HCT116 (cell line): Measurements from ENCODE around the gene GCDH. TPM values are rescaled to one million over a fixed set of nuclear protein-coding genes. Genes with fewer than 3 reads are reported as not detected.

ENCODE experiments used
- ATAC-seq: fragments of 200-7000 bp; cut with Tn5 transposase; 2 replicates; pipeline ENCODE4 v1.9.1; 2020; ENCODE audit warnings: mild to moderate bottlenecking, moderate library complexity
- BruUV-seq: library from RNA; stranded (reverse); fragments of 400-500 nt; replicated peaks from 2 replicates; lab custom pipeline; 2021; lab: Mats Ljungman, UMichigan
- CTCF ChIA-PET: fragments of 300-600 bp; sonication (Branson Sonifier 250); formaldehyde crosslinking; loops from one replicate; lab custom pipeline; 2021; ENCODE audit warnings: antibody characterized with exemption; lab: Charles Lee
- POLR2A ChIA-PET: fragments of 300-600, 350-600 bp; sonication (Branson Sonifier 250); formaldehyde crosslinking; loops from one replicate; lab custom pipeline; 2021; ENCODE audit warnings: antibody characterized with exemption; lab: Charles Lee
- RAD21 ChIA-PET, 2 experiments: fragments of 300-600 bp; sonication (Branson Sonifier 250); formaldehyde crosslinking; loops; one replicate each; lab custom pipeline; 2023; ENCODE audit warnings: low total read pairs in 2 of 2; ENCODE audit not compliant: uncharacterized antibody in 2 of 2, unreplicated experiment in 2 of 2, low non-redundant PET in 1 of 2; lab: Charles Lee
- DNase-seq: peaks from one replicate; pipeline ENCODE4 v3.0.0-alpha.2; 2010; ENCODE audit warnings: low read depth, low spot score
- H2AFZ ChIP-seq: fragments of 200-600 bp; shearing (Covaris generic), sonication (generic); 2 replicates; pipeline ENCODE4 v1.6.1; 2017; ENCODE audit warnings: low read depth, mixed run types, mixed read lengths, antibody characterized with exemption, low read length; ENCODE audit not compliant: poor library complexity, severe bottlenecking
- H3K27ac ChIP-seq: 2 replicates; pipeline ENCODE4 v1.5.1; 2012; ENCODE audit warnings: low read depth, low read length
- H3K27me3 ChIP-seq: fragments of 200-600 bp; sonication (generic); 2 replicates; pipeline ENCODE4 v1.6.1; 2016; ENCODE audit warnings: mixed run types, low read length, mixed read lengths; ENCODE audit not compliant: insufficient read depth
- H3K36me3 ChIP-seq, 2 experiments: fragments of 200-500 bp in 1 of 2; fragments of 200-600 bp in 1 of 2; sonication (Bioruptor generic) in 1 of 2; sonication (generic) in 1 of 2; 2 replicates each; pipeline versions ENCODE4 v1.5.1 to v1.6.1; 2014 to 2016; ENCODE audit warnings: low read length in 2 of 2, inconsistent platforms in 1 of 2, mixed read lengths in 1 of 2, mixed run types in 1 of 2; ENCODE audit not compliant: insufficient read depth in 2 of 2, control insufficient read depth in 1 of 2
- H3K4me1 ChIP-seq, 2 experiments: fragments of 200-600 bp in 1 of 2; sonication (generic) in 1 of 2; 2 replicates each; pipeline versions ENCODE4 v1.5.1 to v1.6.1; 2012 to 2017; ENCODE audit warnings: low read length in 2 of 2, inconsistent platforms in 1 of 2, mild to moderate bottlenecking in 1 of 2, mixed read lengths in 1 of 2, mixed run types in 1 of 2, moderate library complexity in 1 of 2; ENCODE audit not compliant: insufficient read depth in 2 of 2, control insufficient read depth in 1 of 2
- H3K4me2 ChIP-seq: fragments of 200-600 bp; sonication (generic); 2 replicates; pipeline ENCODE4 v1.6.1; 2017; ENCODE audit warnings: mixed run types, low read length, mixed read lengths
- H3K4me3 ChIP-seq, 2 experiments: fragments of 200-600 bp in 1 of 2; sonication (generic) in 1 of 2; replicated peaks in 1 of 2; 2 replicates each; pipeline ENCODE4 v1.5.1; 2011 to 2016; ENCODE audit warnings: low read length in 2 of 2, control low read depth in 1 of 2, low read depth in 1 of 2, mild to moderate bottlenecking in 1 of 2, mixed read lengths in 1 of 2, mixed run types in 1 of 2
- H3K79me2 ChIP-seq: fragments of 200-600 bp; sonication (generic); 2 replicates; pipeline ENCODE4 v1.6.1; 2017; ENCODE audit warnings: mild to moderate bottlenecking, mixed run types, low read length, moderate library complexity, mixed read lengths; ENCODE audit not compliant: insufficient read depth
- H3K9ac ChIP-seq: fragments of 200-600 bp; sonication (generic); 2 replicates; pipeline ENCODE4 v1.6.1; 2016; ENCODE audit warnings: low read length, mixed read lengths
- H3K9me2 ChIP-seq: fragments of 200-600 bp; sonication (generic), shearing (Covaris generic); 2 replicates; pipeline ENCODE4 v1.6.1; 2017; ENCODE audit warnings: mixed run types, mild to moderate bottlenecking, moderate library complexity; ENCODE audit not compliant: insufficient read depth
- H3K9me3 ChIP-seq, 2 experiments: fragments of 200-500 bp in 1 of 2; fragments of 200-600 bp in 1 of 2; sonication (Bioruptor generic) in 1 of 2; sonication (generic) in 1 of 2; 2 replicates each; pipeline ENCODE4 v1.6.1; 2014 to 2017; ENCODE audit warnings: low read length in 2 of 2, mixed read lengths in 2 of 2, inconsistent platforms in 1 of 2, low read depth in 1 of 2, mild to moderate bottlenecking in 1 of 2, mixed run types in 1 of 2, moderate library complexity in 1 of 2; ENCODE audit not compliant: control insufficient read depth in 1 of 2, insufficient read depth in 1 of 2
- H4K20me1 ChIP-seq: fragments of 200-600 bp; sonication (generic), shearing (Covaris generic); 2 replicates; pipeline ENCODE4 v1.6.1; 2017; ENCODE audit warnings: mixed run types, mild to moderate bottlenecking, moderate library complexity; ENCODE audit not compliant: insufficient read depth
- CBX3 ChIP-seq: IDR thresholded peaks from 2 replicates; pipeline ENCODE4 v1.6.1; 2012; ENCODE audit warnings: low read depth
- FOSL1 ChIP-seq: IDR thresholded peaks from 2 replicates; pipeline ENCODE4 v1.6.1; 2012; ENCODE audit warnings: low read depth
- JUND ChIP-seq: IDR thresholded peaks from 2 replicates; pipeline ENCODE4 v1.6.1; 2012
- MAX ChIP-seq: IDR thresholded peaks from 2 replicates; pipeline ENCODE4 v1.6.1; 2012
- POLR2A ChIP-seq: IDR thresholded peaks from 2 replicates; pipeline ENCODE4 v1.7.0; 2011; ENCODE audit warnings: borderline replicate concordance; ENCODE audit not compliant: insufficient read depth, insufficient read length; ENCODE audit errors: extremely low read depth
- RAD21 ChIP-seq: IDR thresholded peaks from 2 replicates; pipeline ENCODE4 v1.6.1; 2012; ENCODE audit warnings: low read depth, mild to moderate bottlenecking
- SIN3A ChIP-seq: IDR thresholded peaks from 2 replicates; pipeline ENCODE4 v1.6.1; 2012; ENCODE audit warnings: low read depth
- SRF ChIP-seq: IDR thresholded peaks from 2 replicates; pipeline ENCODE4 v1.6.1; 2012; ENCODE audit warnings: low read depth
- YY1 ChIP-seq: IDR thresholded peaks from 2 replicates; pipeline ENCODE4 v1.6.1; 2011; ENCODE audit warnings: low read length, low read depth, moderate library complexity, mild to moderate bottlenecking; ENCODE audit not compliant: insufficient replicate concordance; ENCODE audit errors: extremely low read depth
- ZFX ChIP-seq: fragments of 450-650 bp; IDR thresholded peaks from 2 replicates; pipeline ENCODE4 v1.6.1; 2017
- intact Hi-C: fragments of 100-400 bp; cut with micrococcal nuclease; formaldehyde crosslinking; loops from 2 replicates; pipeline ENCODE4 v1.10.0; 2022
- total RNA-seq: library from RNA; stranded (reverse); gene quantifications from one replicate; pipeline ENCODE4 v1.2.1, GENCODE V29; 2021; ENCODE audit not compliant: unreplicated experiment
- TF ChIP-seq, protein P1 (sequence below): IDR thresholded peaks from 2 replicates; pipeline ENCODE4 v1.6.1; 2012; ENCODE audit warnings: low read depth
- TF ChIP-seq, protein P2 (sequence below), 3 experiments: fragments of 200-600 bp in 1 of 3; sonication (generic) in 1 of 3; IDR thresholded peaks in 2 of 3; conservative IDR thresholded peaks in 1 of 3; 2 replicates each; pipeline ENCODE4 v1.5.1; 2012 to 2017; ENCODE audit warnings: low read depth in 2 of 3, low read length in 2 of 3, antibody characterized with exemption in 1 of 3, borderline replicate concordance in 1 of 3, control low read depth in 1 of 3, mild to moderate bottlenecking in 1 of 3, mixed read lengths in 1 of 3, mixed run types in 1 of 3, moderate library complexity in 1 of 3; ENCODE audit not compliant: insufficient read depth in 1 of 3

Gene GCDH
- total RNA-seq, 1 experiment from 2014 or later: 23.2 TPM

GRCh38 chr19:12858041-12858928, 32.7 kb upstream of the GCDH start (continued):
- TF ChIP-seq RAD21: no peak
- TF ChIP-seq POLR2A: no peak

DNA sequence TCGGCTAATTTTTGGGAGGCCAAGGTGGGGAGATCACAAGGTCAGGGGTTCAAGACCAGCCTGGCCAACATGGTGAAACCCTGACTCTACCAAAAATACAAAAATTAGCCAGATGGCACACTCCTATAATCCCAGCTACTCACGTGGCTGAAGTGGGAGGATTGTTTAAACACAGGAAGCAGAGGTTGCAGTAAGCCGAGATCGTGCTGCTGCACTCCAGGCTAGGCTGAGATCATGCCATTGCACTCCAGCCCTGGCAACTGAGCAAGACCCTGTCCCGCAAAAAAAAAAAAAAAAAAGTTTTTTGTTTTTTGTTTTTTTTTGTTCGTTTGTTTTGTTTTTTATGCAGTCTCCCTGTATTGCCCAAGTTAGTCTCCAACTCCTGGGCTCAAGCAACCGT, 31.4 kb upstream of the GCDH start:
- H2AFZ ChIP-seq: no peak overlapping the region
- POLR2A ChIA-PET: no interaction called here

More for the DNA sequence above, 31.4 kb upstream of the GCDH start:
- no peaks in the 10 kb centered on the region for H3K27me3 ChIP-seq
- no peak overlapping the region for H3K4me2 ChIP-seq
- no TSS peak for BruUV-seq
- RAD21 ChIA-PET: no interaction called here
- no peak for ATAC-seq
- no peaks in the 10 kb centered on the region for H3K9me2 ChIP-seq
- CTCF ChIA-PET: no interaction called here
- H3K79me2 ChIP-seq: no peaks in the 10 kb centered on the region
- H4K20me1 ChIP-seq: no peaks in the 10 kb centered on the region
- TF ChIP-seq FOSL1 (no peak), JUND (no peak), YY1 (no peak), MAX (no peak), ZFX (no peak), CBX3 (no peak), SRF (no peak), SIN3A (no peak)
- TF ChIP-seq, protein P1, sequence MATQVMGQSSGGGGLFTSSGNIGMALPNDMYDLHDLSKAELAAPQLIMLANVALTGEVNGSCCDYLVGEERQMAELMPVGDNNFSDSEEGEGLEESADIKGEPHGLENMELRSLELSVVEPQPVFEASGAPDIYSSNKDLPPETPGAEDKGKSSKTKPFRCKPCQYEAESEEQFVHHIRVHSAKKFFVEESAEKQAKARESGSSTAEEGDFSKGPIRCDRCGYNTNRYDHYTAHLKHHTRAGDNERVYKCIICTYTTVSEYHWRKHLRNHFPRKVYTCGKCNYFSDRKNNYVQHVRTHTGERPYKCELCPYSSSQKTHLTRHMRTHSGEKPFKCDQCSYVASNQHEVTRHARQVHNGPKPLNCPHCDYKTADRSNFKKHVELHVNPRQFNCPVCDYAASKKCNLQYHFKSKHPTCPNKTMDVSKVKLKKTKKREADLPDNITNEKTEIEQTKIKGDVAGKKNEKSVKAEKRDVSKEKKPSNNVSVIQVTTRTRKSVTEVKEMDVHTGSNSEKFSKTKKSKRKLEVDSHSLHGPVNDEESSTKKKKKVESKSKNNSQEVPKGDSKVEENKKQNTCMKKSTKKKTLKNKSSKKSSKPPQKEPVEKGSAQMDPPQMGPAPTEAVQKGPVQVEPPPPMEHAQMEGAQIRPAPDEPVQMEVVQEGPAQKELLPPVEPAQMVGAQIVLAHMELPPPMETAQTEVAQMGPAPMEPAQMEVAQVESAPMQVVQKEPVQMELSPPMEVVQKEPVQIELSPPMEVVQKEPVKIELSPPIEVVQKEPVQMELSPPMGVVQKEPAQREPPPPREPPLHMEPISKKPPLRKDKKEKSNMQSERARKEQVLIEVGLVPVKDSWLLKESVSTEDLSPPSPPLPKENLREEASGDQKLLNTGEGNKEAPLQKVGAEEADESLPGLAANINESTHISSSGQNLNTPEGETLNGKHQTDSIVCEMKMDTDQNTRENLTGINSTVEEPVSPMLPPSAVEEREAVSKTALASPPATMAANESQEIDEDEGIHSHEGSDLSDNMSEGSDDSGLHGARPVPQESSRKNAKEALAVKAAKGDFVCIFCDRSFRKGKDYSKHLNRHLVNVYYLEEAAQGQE: no peak
- TF ChIP-seq, protein P2, sequence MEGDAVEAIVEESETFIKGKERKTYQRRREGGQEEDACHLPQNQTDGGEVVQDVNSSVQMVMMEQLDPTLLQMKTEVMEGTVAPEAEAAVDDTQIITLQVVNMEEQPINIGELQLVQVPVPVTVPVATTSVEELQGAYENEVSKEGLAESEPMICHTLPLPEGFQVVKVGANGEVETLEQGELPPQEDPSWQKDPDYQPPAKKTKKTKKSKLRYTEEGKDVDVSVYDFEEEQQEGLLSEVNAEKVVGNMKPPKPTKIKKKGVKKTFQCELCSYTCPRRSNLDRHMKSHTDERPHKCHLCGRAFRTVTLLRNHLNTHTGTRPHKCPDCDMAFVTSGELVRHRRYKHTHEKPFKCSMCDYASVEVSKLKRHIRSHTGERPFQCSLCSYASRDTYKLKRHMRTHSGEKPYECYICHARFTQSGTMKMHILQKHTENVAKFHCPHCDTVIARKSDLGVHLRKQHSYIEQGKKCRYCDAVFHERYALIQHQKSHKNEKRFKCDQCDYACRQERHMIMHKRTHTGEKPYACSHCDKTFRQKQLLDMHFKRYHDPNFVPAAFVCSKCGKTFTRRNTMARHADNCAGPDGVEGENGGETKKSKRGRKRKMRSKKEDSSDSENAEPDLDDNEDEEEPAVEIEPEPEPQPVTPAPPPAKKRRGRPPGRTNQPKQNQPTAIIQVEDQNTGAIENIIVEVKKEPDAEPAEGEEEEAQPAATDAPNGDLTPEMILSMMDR (IDR thresholded peaks at IDR 0.05 in 2 of 3, conservative IDR thresholded peaks at IDR 0.05 in 1 of 3; ENCODE audit: borderline replicate concordance in 1 of 3, insufficient read depth in 1 of 3, low read depth in 2 of 3, low read length in 2 of 3): no peak
- TF ChIP-seq, all 23 proteins: peak for 0
- H3K9me3 ChIP-seq: no peaks in the 10 kb centered on the region
- no peak overlapping the region for H3K9ac ChIP-seq
- no peaks in the 10 kb centered on the region for H3K4me1 ChIP-seq
- DNase-seq: no peak
- intact Hi-C loops: no loop called here
- no peak overlapping the region for H3K27ac ChIP-seq
- H3K36me3 ChIP-seq: peaks cover 9 to 13% of the 10 kb centered on the region in 2 experiments; a peak in 3 of 4 replicates
- H3K4me3 ChIP-seq: no peak overlapping the region
